CD4-positive, alpha-beta T cell treated with Interleukin-2 at 100 ng/mL for 4 hours (primary cell): Measurements from ENCODE around the gene JMJD1C.

Source experiments
- DNase-seq: peaks from one replicate; pipeline ENCODE4 v3.0.0-alpha.2; 2020; ENCODE audit warnings: low spot score

The JMJD1C gene

DNA sequence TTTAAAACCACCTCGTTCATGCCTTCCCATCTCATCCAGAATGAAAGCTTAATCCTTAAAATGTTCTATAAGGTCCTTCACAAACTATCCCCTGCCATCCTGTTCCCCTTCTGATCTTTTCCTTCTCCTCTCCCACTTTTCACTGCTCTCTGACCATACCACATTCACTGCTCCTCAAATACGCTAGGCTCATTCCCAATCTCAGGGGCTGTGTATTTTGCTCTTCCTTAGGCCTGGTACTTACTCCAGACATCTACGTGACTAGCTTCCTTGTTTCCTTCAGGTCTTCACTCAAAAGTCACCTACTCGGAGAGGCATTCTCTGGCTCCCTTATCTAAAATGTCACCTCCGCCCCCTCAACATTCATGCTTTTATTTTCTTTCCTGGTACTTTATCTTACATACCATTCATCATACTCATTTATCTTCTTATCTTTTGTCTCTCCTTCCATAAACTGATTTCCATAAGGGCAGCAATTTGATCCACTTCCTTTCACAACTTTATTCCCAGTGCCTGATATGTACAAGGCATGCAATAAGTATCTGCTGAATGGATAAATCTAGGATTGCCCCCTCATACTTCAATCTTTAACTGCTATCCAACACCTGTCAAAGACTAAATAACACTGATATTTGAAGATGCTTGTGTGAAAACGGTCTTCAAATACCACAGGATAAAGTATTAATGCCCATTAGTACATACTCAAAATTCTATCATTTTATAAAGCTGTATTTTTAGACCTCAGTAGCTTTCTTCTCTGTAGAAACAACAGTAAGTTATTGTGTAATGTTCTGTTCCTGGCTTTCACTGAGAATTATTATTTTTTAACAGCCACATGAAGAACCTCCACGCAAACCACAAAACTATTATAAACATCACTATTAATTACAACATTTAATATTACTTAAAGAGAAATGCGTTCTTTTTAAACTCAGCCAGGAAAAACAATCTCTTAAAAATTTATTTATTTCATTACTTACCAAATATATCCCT lies 27.0 kb downstream of the JMJD1C start:
- DNase-seq: no peak

DNA sequence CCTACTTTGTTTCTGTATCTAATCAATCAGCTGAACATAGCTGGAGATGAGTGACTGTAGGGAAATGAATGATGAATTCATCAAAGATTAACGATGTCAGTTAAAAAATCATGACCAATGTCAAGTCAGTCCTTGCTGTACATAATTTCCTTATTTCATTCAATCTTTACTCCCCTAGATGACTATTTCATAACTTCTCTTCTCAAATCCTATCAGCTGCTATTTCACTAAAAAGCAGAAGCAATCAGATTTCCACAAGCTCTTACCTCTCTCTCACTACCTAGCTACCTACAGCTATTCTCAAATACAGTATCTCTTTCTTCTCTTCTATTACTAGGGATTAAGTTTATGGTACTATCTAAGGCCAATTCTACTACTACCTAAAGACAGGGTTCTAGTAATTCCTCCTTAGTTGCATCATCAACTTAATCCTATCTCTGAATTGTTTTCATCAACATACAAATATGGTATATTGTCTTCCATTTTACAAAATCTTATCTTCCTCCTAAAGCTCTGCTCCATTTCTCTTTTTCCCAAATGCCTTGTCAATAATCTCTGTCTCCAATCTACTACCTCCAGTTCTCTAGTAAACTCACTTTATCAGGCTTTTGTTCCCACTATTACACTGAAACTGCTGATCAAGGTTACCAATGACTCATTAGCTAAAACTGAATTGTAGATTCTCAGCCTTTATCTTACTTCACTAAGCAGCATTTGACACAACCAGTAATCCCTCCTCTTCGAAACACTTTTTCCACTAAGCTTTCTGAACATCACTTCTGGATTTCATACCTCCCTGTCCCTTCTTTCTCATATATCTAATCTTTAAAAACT lies 28.4 kb downstream of the JMJD1C start:
- DNase-seq: no peak

DNA sequence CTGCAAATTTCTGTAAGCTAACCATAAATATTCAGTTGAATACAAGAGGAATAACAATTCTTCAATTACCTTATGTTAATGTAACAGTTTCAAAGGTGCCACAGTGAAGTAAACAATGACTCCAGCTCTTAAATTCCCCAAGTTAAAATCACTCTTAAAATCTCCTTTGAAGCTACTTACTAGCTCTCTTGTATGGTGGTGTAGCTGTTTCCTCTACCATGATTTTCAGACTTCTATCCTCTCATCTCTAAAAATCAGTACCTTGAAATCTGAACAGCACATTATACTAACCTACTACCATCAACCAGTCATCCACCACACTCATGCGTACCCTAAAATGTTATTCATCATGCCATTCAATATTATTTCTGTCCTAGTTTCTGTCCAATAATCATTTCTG lies 29.6 kb downstream of the JMJD1C start:
- no peak for DNase-seq

DNA sequence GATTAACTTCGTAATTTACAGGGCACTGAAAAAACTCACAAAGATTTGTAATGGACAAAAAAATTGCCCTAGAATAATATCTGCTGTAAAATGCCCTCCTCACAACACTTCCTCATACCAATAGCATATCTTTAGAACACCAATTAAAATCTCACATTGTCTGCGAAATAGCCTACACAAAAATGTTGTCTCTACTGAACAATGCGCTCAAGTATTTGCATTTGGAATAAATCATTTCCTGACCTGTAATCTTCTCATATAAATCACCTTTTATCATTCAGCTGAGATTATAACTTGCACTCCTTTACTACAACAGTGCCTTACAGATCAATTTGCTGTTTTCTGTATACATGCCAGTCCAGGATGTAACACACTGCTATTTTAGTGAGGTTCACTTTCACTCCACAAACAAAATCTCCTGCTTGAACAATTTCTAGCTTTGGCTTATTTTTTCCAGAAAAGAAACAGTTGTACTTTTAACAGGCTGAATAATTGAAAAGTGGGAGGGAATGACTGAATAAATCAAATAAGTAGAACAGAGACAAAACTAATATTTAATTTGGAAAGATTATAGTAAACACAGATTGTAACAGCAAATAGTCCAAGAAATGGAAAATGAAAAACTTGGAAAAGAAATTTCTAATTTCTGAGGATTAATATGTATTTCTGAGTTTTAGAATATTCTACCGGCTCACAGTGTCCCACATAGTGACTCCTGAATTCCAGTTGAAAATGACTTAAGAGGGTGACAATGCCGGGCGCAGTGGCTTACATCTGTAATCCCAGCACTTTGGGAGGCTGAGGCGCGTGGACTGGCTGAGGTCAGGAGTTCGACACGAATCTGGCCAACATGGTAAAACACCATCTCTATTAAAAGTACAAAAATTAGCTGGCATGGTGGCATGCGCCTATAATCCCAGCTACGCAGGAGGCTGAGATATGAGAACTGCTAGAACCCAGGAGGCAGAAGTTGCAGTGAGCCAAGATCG lies 30.6 kb downstream of the JMJD1C start:
- DNase-seq: no peak

DNA sequence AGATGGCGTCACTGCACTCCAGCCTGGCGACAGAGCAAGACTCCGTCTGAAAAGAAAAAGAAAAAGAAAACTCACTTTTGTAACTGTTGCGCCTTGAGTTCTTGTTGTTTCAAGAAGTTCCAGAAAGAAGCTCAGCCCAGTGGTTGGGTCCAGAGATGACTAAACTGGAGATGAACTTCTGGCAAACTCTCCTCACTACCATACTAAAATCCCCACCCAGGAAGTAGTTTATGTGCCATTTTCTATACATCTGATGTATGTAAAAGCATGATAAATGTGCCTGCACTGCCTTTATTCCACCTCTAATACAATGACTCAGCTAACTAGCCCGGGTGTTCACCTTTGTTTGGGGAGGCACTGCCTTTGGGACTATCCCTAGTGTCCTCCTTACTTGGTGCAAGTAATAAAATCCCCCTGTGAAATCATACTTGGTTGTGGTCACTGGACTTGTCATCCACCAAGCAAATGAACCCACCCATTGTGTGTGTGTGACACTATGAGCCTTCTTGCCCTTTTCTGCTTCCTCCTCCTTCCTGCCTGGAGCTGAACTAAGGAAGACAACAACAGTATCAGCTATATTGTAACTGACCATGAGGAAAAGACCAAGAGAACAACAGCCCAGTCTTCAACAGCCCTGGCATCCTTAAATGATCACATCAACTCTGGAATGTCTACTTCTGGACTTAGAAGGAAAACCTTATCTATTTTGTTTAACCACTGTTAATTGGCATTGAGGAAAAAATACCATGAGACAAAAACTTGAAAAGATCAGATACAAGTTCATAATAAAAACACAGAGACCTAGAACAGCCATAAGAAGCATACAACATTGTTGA lies 33.6 kb downstream of the JMJD1C start:
- no peak for DNase-seq

DNA sequence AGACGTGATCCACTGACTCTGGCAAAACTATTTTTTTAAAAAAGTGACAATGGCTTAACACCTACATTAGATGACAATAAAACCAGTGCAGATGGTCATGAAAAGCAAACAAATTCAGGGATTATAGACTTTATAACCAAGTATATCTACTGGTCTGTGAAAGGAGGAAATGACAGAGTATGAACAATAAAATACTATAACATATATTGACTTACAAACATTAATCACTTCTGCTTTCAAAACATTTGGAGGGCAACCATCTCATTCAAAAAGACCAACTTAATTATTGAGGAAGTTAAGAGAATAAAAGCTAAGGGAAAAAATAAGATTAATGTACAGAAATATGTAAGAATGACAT lies 34.8 kb downstream of the JMJD1C start:
- no peak for DNase-seq

DNA sequence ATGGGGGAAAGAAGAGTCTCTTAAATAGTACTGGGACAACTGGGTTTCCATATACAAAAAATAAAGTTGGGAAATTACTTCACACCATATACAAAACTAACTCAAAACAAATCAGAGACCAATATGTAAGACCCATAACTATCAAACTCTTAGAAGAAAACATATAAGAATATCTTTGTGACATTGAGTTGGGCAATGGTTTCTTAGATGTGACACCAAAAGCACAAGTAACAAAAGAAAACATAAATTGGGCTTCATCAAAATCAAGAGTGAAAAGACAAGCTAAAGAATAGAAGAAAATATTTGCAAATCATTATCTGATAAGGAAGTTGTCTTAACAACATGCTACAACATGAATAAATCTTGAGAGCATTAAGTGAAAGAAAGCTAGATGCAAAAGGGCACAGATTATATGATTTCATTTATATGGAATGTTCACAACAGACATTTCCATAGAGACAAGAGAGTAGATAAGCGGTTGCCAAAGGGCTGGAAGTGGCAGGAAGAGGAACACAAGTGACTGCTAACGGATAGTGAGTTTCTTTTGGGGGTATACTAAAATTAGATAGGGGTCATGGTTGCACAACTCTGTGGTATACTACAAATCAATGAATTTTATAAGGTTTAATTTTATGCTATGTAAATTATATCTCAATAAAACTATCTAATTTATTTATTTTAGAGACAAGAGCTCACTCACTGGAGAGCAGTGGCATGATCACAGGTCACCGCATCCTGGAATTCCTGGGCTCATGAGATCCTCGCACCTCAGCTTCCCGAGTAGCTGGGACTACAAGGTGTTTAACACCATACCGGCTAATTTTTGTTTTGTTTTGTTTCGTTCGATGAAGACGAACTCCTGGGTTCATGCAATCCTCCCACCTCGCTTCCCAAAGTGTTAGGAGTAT lies 35.4 kb downstream of the JMJD1C start:
- no peak for DNase-seq

DNA sequence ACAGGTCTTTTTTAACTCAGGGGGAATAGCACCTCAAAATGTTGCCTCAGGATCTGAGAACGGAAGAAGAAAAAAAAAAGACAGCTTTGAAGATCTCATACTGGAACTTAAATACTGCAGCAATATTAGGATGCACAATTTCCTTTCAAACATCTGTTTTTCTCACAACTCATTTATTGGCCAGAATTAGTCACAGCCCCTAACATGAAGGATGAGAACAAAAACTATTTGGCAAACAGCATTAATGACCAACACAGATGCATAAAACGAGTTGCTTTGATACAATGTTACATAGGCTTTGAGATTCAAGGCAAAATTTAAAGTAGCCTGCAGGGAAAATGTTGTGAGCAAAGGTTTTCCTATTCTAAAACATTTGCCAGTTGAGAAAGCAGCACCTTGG lies 36.5 kb downstream of the JMJD1C start:
- no peak for DNase-seq

DNA sequence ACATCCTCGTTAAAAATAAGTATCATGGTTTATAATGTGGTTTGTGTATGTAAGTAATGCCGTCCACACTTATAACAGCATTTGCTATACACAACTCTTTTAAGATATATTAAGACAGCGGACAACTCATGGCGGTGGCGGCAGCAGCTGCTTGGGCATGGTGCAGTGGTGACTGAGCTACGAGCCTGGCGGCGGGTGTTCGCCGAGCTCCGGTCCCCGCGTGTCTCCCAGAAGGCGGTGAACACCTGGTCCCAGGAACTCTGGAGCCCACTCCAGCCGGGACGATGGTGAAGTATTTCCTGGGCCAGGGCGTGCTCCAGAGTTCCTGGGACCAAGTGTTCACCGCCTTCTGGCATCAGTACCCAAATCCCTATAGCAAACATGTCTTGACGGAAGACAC lies 38.8 kb downstream of the JMJD1C start:
- no peak for DNase-seq

DNA sequence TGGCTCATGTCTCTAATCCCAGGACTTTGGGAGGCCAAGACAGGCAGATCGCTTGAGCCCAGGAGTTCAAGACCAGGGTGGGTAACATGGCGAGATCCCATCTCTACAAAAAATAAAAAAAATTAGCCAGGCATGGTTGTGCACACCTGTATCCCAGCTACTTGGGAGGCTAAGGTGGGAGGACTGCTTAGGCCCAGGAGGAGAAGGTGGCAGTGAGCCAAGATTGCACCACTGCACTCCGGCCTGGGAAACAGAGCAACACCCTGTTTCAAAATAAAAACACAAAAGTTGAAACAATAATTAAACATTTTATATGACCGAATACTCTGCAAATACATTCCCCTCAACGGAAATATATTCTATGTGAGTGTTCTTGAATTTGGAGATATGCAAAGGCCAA lies 40.3 kb downstream of the JMJD1C start:
- DNase-seq: no peak

DNA sequence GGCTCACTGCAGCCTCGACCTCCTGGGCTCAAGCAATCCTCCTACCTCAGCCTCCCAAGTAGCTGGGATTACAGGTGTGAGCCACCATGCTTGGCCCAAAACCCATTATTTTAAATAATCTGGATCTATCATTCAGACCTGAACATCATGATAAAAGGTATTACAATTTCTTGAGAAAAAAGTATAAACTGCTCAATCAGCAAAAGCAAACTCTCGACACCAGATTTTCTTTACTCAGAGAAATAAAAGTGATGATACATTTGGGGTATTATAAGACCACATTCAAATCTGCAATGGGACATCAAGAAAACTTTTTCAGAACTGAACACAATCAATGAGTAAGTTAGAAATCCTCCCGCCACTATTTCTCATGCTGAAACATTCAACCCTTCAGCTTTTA lies 41.2 kb downstream of the JMJD1C start:
- no peak for DNase-seq

DNA sequence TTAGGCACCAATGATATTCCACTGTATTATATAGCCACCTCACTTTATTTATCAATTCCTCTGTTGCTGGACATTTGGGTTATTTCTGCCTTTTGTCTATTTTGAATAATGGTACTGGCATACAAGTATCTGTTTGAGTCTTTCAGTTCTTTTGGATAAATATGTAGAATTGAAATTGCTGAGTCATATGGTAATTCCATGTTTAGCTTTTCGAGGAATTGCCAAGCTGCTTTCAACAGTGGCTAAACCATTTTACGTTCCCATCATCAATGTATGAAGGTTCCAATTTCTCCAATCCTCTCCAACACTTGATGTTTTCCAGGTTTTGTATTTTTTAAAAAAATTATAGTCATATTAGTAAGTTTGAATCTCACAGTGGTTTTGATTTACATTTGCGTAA lies 42.3 kb downstream of the JMJD1C start:
- no peak for DNase-seq

DNA sequence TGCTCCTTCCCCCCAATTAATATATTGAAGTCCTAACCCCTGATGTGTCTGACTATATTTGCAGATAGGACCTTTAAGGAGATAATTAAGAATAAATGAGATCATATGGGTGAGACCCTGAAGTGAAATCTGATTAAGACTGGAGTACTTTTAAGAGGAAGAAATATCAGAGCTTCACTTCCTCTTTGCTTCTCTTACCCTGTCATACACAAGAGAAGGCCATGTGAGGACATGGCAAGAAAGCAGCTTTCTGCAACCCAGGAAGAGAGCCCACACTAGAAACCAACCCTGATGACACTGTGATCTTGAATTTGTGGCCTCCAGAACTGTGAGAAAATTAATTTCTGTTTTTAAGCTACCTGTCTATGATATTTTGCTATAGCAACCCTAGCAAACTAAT lies 44.2 kb downstream of the JMJD1C start:
- DNase-seq: peak; percentile 22

DNA sequence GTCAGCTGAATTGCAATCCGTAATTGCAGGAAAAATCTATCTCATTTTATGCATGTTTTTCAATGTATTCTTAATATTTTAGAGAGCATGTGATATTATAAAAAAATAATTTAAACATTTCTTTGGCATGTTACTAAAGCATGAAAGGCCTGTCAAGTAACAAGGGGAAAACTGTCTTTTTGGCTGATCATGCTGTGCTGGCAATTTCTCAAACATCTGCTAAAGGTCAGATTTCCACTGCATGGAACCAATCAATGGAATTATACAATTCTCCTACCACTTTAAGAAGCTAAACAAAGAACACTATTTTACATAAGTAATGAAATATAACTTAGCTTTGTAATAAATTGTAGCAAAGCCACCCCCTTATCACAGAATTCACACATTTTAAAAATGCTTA lies 49.4 kb downstream of the JMJD1C start:
- no peak for DNase-seq

DNA sequence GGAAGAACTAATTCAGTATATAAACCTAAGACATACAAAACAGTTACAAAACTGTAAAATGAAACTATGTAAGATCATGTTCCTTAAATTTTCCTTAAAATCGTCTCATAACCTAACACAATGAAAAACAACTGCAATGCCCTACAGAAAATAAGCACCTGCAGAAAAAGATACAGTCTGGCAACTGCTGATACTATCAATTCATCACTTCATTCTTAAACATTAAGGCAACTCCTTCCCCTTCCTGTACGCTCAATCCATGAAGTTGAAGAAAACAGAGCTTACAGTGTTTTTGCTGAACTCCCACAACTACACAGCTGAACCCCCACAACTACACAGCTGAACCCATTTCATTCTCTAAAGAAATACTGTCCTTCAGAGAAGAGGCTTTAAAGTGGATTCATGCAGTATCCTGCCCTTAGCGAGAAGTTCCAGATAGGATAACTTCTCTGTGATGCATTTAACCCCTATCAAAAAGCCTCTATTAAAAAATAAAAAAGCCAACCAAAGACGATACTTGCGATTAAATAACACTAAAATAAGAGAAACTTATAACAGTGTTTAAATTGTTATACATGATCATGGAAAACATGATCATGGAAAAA lies 50.0 kb downstream of the JMJD1C start:
- DNase-seq: no peak

DNA sequence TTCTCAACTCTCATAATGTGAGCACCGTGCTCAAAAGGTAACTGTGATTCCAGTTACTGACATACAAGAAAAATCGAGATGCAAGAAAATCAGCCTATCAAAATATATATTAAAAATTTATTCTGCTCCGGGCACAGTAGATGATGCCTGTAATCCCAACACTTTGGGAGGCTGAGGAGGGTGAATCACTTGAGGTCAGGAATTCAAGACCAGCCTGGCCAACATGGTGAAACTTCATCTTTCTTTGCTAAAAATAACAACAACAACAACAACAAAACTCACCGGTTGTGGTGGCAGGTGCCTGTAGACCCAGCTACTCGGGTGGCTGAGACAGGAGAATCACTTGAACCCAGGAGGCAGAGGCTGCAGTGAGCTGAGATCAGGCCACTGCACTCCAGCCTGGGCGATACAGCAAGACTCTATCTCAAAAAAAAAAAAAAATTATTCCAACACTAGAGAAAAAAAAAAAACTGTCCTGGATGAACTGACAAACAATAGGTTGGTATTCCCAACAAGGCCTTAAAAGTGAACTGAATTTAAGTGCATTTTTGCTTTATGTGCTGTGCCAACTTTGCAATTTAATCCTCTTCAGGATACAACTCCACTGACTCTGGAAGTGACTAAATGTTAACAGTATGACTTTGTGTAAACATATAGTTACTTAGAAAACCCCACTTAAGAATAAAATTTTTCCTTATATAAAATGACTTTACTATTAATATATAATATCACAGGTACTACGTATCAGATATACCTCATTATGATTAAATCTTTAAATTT lies 51.1 kb downstream of the JMJD1C start:
- no peak for DNase-seq

DNA sequence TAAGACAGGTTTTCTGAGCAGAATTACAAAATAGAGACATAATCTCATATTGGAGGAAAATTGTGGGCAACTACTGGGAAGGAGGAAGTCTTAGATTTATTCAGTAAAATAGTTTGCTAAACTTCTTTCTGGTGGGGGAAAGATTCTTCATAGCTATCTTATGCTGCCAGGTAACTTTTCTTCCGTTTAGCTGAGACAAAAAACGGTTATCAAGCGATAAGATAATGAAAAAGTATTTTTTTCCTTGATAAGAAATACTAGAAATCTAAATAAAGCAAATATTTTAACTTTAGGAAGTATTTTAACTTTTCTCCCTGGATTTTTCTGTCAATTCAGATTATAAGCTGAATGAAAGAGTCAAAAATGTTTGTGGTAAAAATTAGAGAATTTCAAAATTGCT lies 52.3 kb downstream of the JMJD1C start:
- no peak for DNase-seq

DNA sequence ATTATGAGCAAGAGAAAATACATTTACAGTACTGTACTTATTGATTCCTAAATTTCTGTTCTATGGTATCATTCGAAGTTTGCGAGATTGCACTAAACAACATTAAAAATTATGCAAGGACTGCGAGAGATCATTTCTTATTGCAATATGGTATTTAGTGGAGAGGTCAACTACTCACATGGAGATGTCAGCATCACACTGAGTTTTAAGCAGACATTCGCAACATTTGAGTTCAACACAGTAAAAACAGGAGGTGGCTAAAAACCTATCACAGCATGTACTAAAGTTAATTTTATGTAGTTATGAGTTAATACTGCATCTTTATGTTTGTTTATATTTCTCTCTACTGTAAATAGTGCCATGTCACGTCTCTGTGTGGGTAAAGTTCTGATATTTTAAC lies 53.5 kb downstream of the JMJD1C start:
- DNase-seq: no peak

DNA sequence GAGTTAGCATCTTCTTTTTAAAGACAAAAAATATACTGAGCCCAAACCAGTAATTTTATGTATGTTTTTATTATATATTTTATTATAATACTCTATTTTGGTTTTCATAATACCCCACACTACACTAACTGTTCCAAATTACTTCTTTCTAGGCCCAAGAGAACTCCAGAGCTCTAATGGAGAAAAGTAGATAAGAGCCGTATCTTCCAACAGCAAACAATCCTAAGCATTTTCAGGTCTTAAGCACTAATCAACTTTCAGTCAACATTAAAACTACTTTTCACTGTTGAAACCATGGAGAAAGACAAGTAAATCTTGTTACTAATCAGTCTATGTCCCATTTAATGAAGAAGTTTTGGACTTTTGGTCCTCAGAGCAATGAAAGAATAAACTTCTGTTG lies 55.1 kb downstream of the JMJD1C start:
- no peak for DNase-seq
